ENCODE data around the gene TOM1L2.

TOM1L2 gene

GRCh38 chr17:17950347-17950746 lies 21.9 kb downstream of the TOM1L2 start:
- Histone ChIP-seq H3K9me3 (replicated peaks; ENCODE audit: insufficient read depth, low read length) (no peaks in the 10 kb centered on the region), H3K27ac (ENCODE audit: low read length) (no peak overlapping the region)

GRCh38 chr17:17947966-17948365 lies 24.2 kb downstream of the TOM1L2 start:
- H3K79me2 ChIP-seq (ENCODE audit: low read length) = peaks cover 4% of the 10 kb centered on the region; the same call in 1 of the 2 replicates
- TF ChIP-seq EZH2phosphoT487 (IDR thresholded peaks at IDR 0.05; ENCODE audit: low read length) = no peak
- TF ChIP-seq EZH2 (optimal IDR thresholded peaks at IDR 0.05; ENCODE audit: low read depth, low read length) = no peak
- TF ChIP-seq CTCF (IDR thresholded peaks at IDR 0.05; ENCODE audit: low read length) = no peak
- no peak overlapping the region for H3K9ac ChIP-seq (ENCODE audit: low read length)
- H3K27ac ChIP-seq (ENCODE audit: low read length) = no peak overlapping the region
- no peaks in the 10 kb centered on the region for H3K36me3 ChIP-seq (replicated peaks; ENCODE audit: insufficient read depth, low read length)
- no peak overlapping the region for H2AFZ ChIP-seq (ENCODE audit: low read length)
- H3K4me1 ChIP-seq (ENCODE audit: low read length) = no peaks in the 10 kb centered on the region
- no peak overlapping the region for H3K4me3 ChIP-seq (ENCODE audit: low read length)
- no peak for DNase-seq
- no peaks in the 10 kb centered on the region for H4K20me1 ChIP-seq (ENCODE audit: insufficient read depth, low read length)
- no peaks in the 10 kb centered on the region for H3K9me3 ChIP-seq (replicated peaks; ENCODE audit: insufficient read depth, low read length)
- no peaks in the 10 kb centered on the region for H3K27me3 ChIP-seq (replicated peaks; ENCODE audit: insufficient read depth, low read length)
- no peak overlapping the region for H3K4me2 ChIP-seq (ENCODE audit: low read depth, low read length)
- H3F3A ChIP-seq (ENCODE audit: insufficient read depth, low read length) = no peaks in the 10 kb centered on the region
- no peaks in the 10 kb centered on the region for H3K9me2 ChIP-seq (replicated peaks; ENCODE audit: insufficient read depth, low read length)

More at GRCh38 chr17:17950347-17950746, 21.9 kb downstream of the TOM1L2 start:
- Histone ChIP-seq H3K79me2 (ENCODE audit: low read length) (peaks cover 6% of the 10 kb centered on the region; the same call in 1 of the 2 replicates), H3K36me3 (replicated peaks; ENCODE audit: insufficient read depth, low read length) (no peaks in the 10 kb centered on the region), H3K9me2 (replicated peaks; ENCODE audit: insufficient read depth, low read length) (no peaks in the 10 kb centered on the region), H3K4me3 (ENCODE audit: low read length) (no peak overlapping the region), H3F3A (ENCODE audit: insufficient read depth, low read length) (no peaks in the 10 kb centered on the region), H3K4me1 (ENCODE audit: low read length) (no peaks in the 10 kb centered on the region), H3K4me2 (ENCODE audit: low read depth, low read length) (no peak overlapping the region), H4K20me1 (ENCODE audit: insufficient read depth, low read length) (no peaks in the 10 kb centered on the region), H3K27me3 (replicated peaks; ENCODE audit: insufficient read depth, low read length) (no peaks in the 10 kb centered on the region), H3K9ac (ENCODE audit: low read length) (no peak overlapping the region), H2AFZ (ENCODE audit: low read length) (no peak overlapping the region)
- DNase-seq = no peak
- TF ChIP-seq EZH2 (optimal IDR thresholded peaks at IDR 0.05; ENCODE audit: low read depth, low read length) (no peak), EZH2phosphoT487 (IDR thresholded peaks at IDR 0.05; ENCODE audit: low read length) (no peak), CTCF (IDR thresholded peaks at IDR 0.05; ENCODE audit: low read length) (no peak)

GRCh38 chr17:17947309-17947708 lies 24.9 kb downstream of the TOM1L2 start:
- no peak overlapping the region for H3K4me3 ChIP-seq (ENCODE audit: low read length)
- no peak for DNase-seq
- H2AFZ ChIP-seq (ENCODE audit: low read length) = no peak overlapping the region
- H3K9me2 ChIP-seq (replicated peaks; ENCODE audit: insufficient read depth, low read length) = no peaks in the 10 kb centered on the region
- H3K9me3 ChIP-seq (replicated peaks; ENCODE audit: insufficient read depth, low read length) = no peaks in the 10 kb centered on the region
- no peak overlapping the region for H3K27ac ChIP-seq (ENCODE audit: low read length)
- H3K27me3 ChIP-seq (replicated peaks; ENCODE audit: insufficient read depth, low read length) = no peaks in the 10 kb centered on the region
- H3K4me2 ChIP-seq (ENCODE audit: low read depth, low read length) = no peak overlapping the region
- H4K20me1 ChIP-seq (ENCODE audit: insufficient read depth, low read length) = no peaks in the 10 kb centered on the region
- peaks cover 4% of the 10 kb centered on the region; the same call in 1 of the 2 replicates for H3K79me2 ChIP-seq (ENCODE audit: low read length)
- no peaks in the 10 kb centered on the region for H3K36me3 ChIP-seq (replicated peaks; ENCODE audit: insufficient read depth, low read length)
- H3K9ac ChIP-seq (ENCODE audit: low read length) = no peak overlapping the region
- H3K4me1 ChIP-seq (ENCODE audit: low read length) = no peaks in the 10 kb centered on the region
- H3F3A ChIP-seq (ENCODE audit: insufficient read depth, low read length) = no peaks in the 10 kb centered on the region
- TF ChIP-seq EZH2phosphoT487 (IDR thresholded peaks at IDR 0.05; ENCODE audit: low read length) (no peak), CTCF (IDR thresholded peaks at IDR 0.05; ENCODE audit: low read length) (no peak), EZH2 (optimal IDR thresholded peaks at IDR 0.05; ENCODE audit: low read depth, low read length) (no peak)

Data from MM.1S (cell line).